HG03280 (cell line): ENCODE measurements around the gene PRCD.
"Not testable (repeated sequence)": the region's sequence is repeated elsewhere in the genome, so short reads cannot be mapped to it uniquely, and the experiment has no call there.

Experiments
- ATAC-seq: cut with Tn5 transposase; IDR thresholded peaks from one replicate; pipeline ENCODE4 v1.9.1; 2021; ENCODE audit warnings: mild to moderate bottlenecking, moderate library complexity; ENCODE audit not compliant: unreplicated experiment

Gene PRCD

GRCh38 chr17:76551685-76552084 lies 11.8 kb downstream of the PRCD start:
- no peak for ATAC-seq

GRCh38 chr17:76553178-76553908 lies 13.5 kb downstream of the PRCD start:
- no peak for ATAC-seq

DNA sequence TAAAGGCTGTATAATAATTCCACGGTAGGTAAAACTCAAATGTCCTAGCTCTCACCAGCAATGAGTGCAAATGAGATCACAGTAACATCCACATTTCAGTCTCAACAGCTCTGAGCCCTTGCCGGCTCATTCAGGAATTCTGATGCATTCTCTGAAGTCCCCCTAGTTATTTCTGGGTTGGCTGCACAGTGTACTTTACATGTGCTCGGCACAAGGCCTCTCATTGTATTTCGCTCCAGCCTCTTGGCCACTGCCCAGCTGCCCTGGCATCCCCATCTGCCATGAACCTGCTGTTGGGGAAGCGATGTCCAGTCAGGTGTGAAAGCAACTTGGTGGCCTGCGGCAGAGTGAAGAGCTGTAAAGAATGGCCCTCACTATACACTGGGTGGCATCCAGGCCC lies 14.3 kb downstream of the PRCD start:
- ATAC-seq, result no peak

- peak; percentile 38 for ATAC-seq
These were observed 17.0 kb downstream of the PRCD start for GRCh38 chr17:76556765-76557367.

- ATAC-seq, result peak; percentile 87
These were observed 17.7 kb downstream of the PRCD start for GRCh38 chr17:76557368-76558197.

DNA sequence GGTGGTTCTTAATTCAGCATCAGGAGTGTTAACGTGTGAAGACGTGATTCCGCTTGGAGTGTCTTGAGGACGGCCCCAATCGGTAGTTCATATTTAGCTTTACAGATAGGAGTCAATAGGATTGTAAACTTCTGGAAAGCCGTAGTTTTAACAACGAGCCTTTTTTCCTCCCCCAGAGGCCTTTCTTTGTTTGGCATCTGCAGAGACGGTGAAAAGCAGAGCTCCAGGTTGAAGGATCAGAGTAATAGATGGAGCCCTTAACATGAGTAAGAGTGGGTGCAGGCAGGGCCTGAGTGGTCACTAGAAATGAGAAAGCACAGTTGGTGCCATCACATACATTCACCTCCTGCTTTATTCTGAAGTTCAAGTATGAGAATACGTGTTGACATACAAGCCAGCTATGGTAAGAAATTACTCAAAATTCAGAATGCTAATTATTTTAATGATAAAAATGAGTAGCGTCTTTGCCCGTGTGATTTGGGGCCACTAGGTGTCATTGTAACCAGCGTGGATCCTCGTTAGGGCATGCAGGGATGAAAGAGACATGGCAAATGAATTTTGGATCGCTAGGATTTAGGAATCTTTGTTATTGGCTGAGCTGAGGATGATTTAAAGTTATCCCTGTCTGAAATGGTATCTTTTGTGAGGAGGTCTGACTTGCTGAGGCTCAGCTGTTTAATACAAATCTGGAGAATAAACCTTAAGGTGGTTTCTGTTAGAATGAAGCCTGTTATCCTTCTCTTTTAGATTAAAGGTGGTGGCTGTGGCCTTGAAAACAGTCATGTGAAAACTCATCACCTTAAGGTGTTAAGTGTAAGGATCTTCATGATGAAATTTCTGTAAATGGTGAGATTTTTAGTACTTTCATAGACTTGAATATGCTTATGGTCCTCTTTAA lies 18.6 kb downstream of the PRCD start:
- no peak for ATAC-seq

DNA sequence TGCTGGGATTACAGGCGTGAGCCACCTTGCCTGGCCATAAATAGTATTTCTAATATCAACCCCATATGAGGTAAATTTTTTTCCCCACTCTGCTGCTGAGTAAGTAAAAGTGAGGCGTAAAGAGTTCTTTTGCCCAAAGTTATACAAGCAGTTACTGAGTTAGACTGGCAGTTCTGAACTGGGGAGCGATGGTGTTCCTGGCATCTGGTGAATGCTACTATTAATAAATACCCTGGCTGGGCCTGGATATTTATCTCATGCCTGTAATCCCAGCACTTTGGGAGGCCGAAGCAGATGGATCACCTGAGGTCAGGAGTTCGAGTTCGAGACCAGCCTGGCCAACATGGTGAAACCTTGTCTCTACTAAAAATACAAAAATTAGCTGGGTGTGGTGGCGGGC lies 19.6 kb downstream of the PRCD start:
- ATAC-seq, result not testable (repeated sequence)

- no peak for ATAC-seq
These were observed 20.4 kb downstream of the PRCD start for GRCh38 chr17:76560036-76560876.

GRCh38 chr17:76560877-76561221 lies 21.0 kb downstream of the PRCD start:
- ATAC-seq, result no peak

- no peak for ATAC-seq
These were observed 21.5 kb downstream of the PRCD start for GRCh38 chr17:76561332-76561731.

- no peak for ATAC-seq
These were observed 22.0 kb downstream of the PRCD start for GRCh38 chr17:76561799-76562268.

GRCh38 chr17:76562734-76563148 lies 22.9 kb downstream of the PRCD start:
- ATAC-seq, result no peak

- not testable (repeated sequence) for ATAC-seq
These were observed 23.5 kb downstream of the PRCD start for GRCh38 chr17:76563359-76563758.

DNA sequence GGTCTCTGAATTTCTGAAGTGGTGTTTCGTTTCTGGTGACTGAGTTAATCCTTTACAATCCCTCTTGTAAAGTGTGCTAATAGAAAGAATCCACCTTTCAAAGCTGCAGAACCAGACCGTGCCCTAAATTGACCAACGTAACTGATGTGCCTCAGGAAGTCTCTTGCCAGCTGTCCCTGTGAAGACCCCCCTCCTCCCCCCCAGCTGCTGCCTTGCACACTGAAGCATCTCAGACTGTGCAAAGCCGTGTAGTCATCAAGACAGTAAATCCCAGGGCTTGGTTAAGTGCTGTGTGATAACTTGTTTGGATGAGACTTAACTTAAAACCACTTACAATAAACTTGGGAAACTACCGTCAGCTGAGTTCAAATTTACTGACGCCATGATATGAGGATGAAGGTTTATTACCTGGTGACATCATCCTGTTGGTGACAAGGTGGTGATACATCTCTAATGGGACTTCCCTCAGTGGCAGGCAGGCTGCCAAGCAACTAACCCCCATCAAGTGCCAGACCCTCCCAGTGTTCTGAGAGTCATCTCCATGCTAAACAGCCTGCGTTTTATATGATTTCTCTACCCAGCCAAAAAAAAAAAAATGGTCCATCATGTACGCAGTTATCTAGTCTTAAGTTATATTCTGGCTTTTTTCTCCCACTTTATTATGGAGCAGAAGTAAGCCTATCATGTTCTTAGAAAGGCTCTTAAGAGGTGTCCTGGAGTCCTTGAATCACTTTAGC lies 25.3 kb downstream of the PRCD start:
- not testable (repeated sequence) for ATAC-seq

GRCh38 chr17:76565728-76566612 lies 26.1 kb downstream of the PRCD start:
- ATAC-seq, result no peak

DNA sequence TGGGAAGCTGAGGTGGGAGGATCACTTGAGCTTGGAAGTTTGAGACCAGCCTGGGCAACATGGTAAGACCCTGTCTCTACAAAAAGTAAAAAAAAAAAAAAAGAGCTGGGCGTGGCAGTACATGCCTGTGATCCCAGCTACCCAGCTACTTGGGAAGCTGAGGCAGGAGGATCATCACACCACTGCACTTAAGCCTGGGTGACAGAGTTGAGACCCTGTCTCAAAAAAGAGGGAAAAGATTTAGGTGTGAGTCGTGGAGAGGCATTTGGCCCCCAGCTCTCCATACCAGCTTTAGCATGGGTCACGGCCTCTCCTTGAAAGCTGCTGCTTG lies 26.7 kb downstream of the PRCD start:
- ATAC-seq, result no peak

GRCh38 chr17:76566988-76567431 lies 27.2 kb downstream of the PRCD start:
- no peak for ATAC-seq
